OCI-LY3 (cell line): ENCODE data around the gene BUD13.

ENCODE experiments used
- H2AFZ ChIP-seq: fragments of 200-600, 300-600 bp; shearing (Covaris generic); 2 replicates; pipeline ENCODE4 v1.6.0; 2014; ENCODE audit warnings: antibody characterized with exemption, low read depth, low read length
- H3K27ac ChIP-seq: fragments of 200-600, 300-600 bp; sonication (generic); 2 replicates; pipeline ENCODE4 v1.5.1; 2014; ENCODE audit warnings: mild to moderate bottlenecking, low read length, moderate library complexity, mixed read lengths
- H3K27me3 ChIP-seq: fragments of 200-600, 300-600 bp; sonication (generic); 2 replicates; pipeline ENCODE4 v1.6.1; 2014; ENCODE audit warnings: low read depth, low read length, mixed read lengths
- H3K36me3 ChIP-seq: fragments of 200-600, 300-600 bp; sonication (generic); replicated peaks from 2 replicates; pipeline ENCODE3; 2014; ENCODE audit warnings: low read depth, low read length, mixed read lengths
- H3K4me1 ChIP-seq: fragments of 300-600, 200-600 bp; sonication (generic); 2 replicates; pipeline ENCODE4 v1.6.1; 2014; ENCODE audit warnings: low read length, mixed read lengths
- H3K4me2 ChIP-seq: fragments of 200-600, 300-600 bp; sonication (generic); 2 replicates; pipeline ENCODE4 v1.6.1; 2014; ENCODE audit warnings: low read length, mixed read lengths
- H3K4me3 ChIP-seq: fragments of 300-600, 200-600 bp; sonication (generic); 2 replicates; pipeline ENCODE4 v1.5.1; 2014; ENCODE audit warnings: antibody characterized with exemption, mild to moderate bottlenecking, low read length, moderate library complexity
- H3K79me2 ChIP-seq: fragments of 300-600, 200-600 bp; shearing (Covaris generic); 2 replicates; pipeline ENCODE4 v1.6.1; 2014; ENCODE audit warnings: mild to moderate bottlenecking, low read length, mixed read lengths
- H3K9ac ChIP-seq: fragments of 300-600, 200-600 bp; shearing (Covaris generic); 2 replicates; pipeline ENCODE4 v1.6.0; 2014; ENCODE audit warnings: mild to moderate bottlenecking, low read length, moderate library complexity
- H3K9me3 ChIP-seq: fragments of 200-600, 300-600 bp; shearing (Covaris generic); 2 replicates; pipeline ENCODE4 v1.6.1; 2014; ENCODE audit warnings: low read length, mixed read lengths; ENCODE audit not compliant: insufficient read depth
- H4K20me1 ChIP-seq: fragments of 200-600, 300-600 bp; sonication (generic); 2 replicates; pipeline ENCODE4 v1.6.1; 2016; ENCODE audit warnings: low read length, mixed read lengths; ENCODE audit not compliant: insufficient read depth
- EZH2phosphoT487 ChIP-seq: fragments of 200-600 bp; shearing (Covaris generic); IDR thresholded peaks from 2 replicates; pipeline ENCODE4 v1.6.1; 2018; ENCODE audit warnings: antibody characterized with exemption, mixed run types, low read depth
- TF ChIP-seq, protein P1 (sequence below): fragments of 200-600, 300-600 bp; sonication (generic); IDR thresholded peaks from 2 replicates; pipeline ENCODE4 v1.5.1; 2014; ENCODE audit warnings: antibody characterized with exemption, low read length, low read depth

BUD13 gene

DNA sequence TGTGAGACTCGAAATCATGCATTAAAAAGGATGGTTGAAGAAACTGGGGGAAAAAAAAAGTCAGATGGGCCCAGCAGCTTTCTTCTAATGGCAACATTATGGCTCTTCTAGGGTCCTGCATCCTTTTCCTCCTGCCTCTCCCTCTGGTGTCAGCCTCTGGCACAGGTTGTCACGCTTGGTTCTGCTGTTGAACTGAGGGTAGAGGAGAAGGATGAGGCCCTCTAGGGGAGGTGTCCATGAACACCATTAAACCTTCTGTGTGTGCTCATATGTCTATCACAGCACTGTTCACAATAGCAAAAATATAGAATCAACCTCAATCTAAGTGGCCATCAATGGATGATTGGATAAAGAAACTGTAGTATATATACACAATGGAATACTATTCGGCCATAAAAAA is 36.0 kb downstream of the BUD13 start:
- H4K20me1 ChIP-seq = no peaks in the 10 kb centered on the region

DNA sequence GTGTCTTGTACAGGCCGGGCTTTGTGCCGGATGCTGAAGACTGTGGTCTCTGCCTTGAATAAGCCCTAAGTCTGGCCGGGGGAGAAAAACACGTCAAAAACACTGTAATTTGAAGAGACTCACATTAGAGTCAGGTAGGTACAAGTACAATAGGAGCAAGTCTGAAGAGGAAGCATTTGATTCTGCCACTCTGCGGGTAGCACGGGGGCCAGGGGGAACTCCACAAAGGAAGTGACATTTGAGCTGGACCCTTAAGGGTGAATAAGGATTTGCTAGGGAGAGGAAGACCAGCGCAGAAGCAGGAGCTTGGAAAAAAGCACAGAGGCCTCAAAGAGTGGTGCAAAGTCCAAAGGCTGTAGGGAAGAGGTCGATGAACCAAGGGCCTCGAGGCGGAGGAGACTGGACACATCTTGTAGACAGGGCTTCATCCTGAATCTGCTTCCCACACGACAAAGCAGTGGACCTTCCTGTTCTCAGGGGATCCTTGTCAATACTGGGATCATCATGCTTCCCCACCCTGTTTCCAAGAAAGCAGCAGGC is 38.7 kb downstream of the BUD13 start:
- Histone ChIP-seq H3K9ac (no peak overlapping the region), H3K27ac (no peak overlapping the region), H3K4me3 (no peak overlapping the region), H3K27me3 (no peaks in the 10 kb centered on the region), H2AFZ (no peak overlapping the region), H4K20me1 (no peaks in the 10 kb centered on the region), H3K9me3 (no peaks in the 10 kb centered on the region), H3K36me3 (no peaks in the 10 kb centered on the region), H3K4me2 (no peak overlapping the region), H3K79me2 (no peaks in the 10 kb centered on the region), H3K4me1 (peaks cover 15% of the 10 kb centered on the region)
- no peak for TF ChIP-seq EZH2phosphoT487
- TF ChIP-seq, protein P1, sequence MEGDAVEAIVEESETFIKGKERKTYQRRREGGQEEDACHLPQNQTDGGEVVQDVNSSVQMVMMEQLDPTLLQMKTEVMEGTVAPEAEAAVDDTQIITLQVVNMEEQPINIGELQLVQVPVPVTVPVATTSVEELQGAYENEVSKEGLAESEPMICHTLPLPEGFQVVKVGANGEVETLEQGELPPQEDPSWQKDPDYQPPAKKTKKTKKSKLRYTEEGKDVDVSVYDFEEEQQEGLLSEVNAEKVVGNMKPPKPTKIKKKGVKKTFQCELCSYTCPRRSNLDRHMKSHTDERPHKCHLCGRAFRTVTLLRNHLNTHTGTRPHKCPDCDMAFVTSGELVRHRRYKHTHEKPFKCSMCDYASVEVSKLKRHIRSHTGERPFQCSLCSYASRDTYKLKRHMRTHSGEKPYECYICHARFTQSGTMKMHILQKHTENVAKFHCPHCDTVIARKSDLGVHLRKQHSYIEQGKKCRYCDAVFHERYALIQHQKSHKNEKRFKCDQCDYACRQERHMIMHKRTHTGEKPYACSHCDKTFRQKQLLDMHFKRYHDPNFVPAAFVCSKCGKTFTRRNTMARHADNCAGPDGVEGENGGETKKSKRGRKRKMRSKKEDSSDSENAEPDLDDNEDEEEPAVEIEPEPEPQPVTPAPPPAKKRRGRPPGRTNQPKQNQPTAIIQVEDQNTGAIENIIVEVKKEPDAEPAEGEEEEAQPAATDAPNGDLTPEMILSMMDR = no peak

More for the DNA sequence above, 36.0 kb downstream of the BUD13 start:
- no peaks in the 10 kb centered on the region for H3K27me3 ChIP-seq
- no peaks in the 10 kb centered on the region for H3K79me2 ChIP-seq
- no peak overlapping the region for H3K9ac ChIP-seq
- H2AFZ ChIP-seq = no peak overlapping the region
- TF ChIP-seq EZH2phosphoT487 = no peak
- TF ChIP-seq, protein P1 = no peak
- H3K4me1 ChIP-seq = peaks cover 15% of the 10 kb centered on the region
- no peak overlapping the region for H3K4me3 ChIP-seq
- no peak overlapping the region for H3K27ac ChIP-seq
- H3K4me2 ChIP-seq = no peak overlapping the region
- H3K9me3 ChIP-seq = no peaks in the 10 kb centered on the region
- no peaks in the 10 kb centered on the region for H3K36me3 ChIP-seq

DNA sequence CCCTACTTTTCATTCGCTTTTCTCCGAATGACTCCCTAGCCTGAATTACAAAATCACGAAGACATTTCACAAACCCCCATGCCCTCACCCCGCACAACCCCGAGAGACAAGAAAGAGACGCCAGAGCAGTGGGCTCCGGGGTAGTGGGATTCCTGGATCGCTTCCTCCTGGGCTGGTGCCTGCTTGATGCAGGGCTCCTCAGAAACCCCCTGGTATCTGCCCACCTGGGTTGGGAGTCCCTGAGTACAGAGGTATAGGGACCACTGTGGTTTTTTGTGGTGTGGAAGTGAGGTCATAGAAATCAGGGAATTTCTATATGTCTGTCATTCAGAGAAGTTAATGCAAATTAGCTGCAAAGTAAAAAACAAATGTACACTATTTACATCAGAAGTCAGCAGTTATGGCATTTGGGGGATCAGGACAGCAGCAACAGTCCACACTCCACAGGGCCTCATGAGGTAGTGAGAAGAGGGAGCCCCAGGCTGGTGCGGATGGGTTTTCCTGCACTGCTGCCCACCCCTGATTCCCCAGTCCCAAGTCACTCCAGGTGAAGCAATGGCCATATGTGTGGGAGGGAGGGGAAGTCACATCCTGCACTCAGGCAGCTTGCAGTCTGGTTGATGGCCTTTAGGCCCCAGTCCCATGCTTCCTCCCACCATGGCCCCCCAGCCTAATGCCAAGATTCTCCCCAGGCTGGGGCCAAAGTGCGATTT is 39.6 kb downstream of the BUD13 start:
- no peak overlapping the region for H3K9ac ChIP-seq
- no peak overlapping the region; the same call in 1 of the 2 replicates for H2AFZ ChIP-seq
- peaks cover 15% of the 10 kb centered on the region for H3K4me1 ChIP-seq
- peak overlapping the region; percentile 37; the same call in 1 of the 2 replicates for H3K4me2 ChIP-seq
- H4K20me1 ChIP-seq = no peaks in the 10 kb centered on the region
- TF ChIP-seq, protein P1 = no peak
- TF ChIP-seq EZH2phosphoT487 = no peak
- no peak overlapping the region for H3K4me3 ChIP-seq
- H3K36me3 ChIP-seq = no peaks in the 10 kb centered on the region
- no peaks in the 10 kb centered on the region for H3K27me3 ChIP-seq
- no peak overlapping the region for H3K27ac ChIP-seq
- no peaks in the 10 kb centered on the region for H3K79me2 ChIP-seq
- H3K9me3 ChIP-seq = no peaks in the 10 kb centered on the region

DNA sequence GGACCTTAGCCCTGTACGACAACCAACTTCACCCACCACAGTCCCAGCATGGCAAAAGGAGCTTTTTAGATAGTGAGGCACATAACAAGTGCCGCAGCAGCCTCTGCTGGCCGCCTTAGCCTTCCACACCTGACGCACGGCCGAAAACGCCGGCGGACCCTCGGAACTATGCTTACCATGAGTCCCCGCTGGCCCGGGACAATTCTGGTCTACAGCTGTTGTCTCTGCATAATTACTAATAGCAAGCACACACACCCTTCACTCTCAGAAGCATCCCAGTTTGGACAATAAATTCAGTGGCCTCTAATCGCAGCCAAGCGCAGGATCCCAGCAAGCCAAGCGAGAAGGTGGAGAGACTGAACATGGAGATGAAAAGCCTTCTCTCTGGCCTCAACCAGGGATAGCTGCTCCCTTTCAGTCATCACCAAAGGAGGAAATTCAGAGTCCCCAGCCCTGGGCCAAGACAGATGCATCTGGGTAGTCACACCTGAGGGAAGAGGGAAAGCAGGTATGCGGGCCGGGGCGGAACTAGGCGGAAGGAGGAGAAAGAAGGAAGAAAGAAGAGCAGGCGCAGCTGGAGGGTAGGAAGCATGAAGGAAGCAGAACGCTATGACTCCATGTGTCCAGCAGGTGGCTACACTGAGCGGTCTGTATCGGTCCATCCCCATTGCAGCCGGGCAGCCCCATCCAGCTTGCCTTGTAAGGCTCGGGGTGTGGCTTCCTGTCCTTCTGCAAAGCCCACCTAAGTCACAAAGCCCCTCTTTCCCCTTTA is 40.3 kb downstream of the BUD13 start:
- Histone ChIP-seq H3K27ac (no peak overlapping the region), H3K4me3 (no peak overlapping the region), H3K9me3 (no peaks in the 10 kb centered on the region), H3K4me1 (peaks cover 15% of the 10 kb centered on the region), H2AFZ (no peak overlapping the region; the same call in 1 of the 2 replicates), H3K79me2 (no peaks in the 10 kb centered on the region), H3K4me2 (peak overlapping the region; percentile 39; the same call in 1 of the 2 replicates), H3K9ac (no peak overlapping the region), H3K36me3 (no peaks in the 10 kb centered on the region), H3K27me3 (no peaks in the 10 kb centered on the region), H4K20me1 (no peaks in the 10 kb centered on the region)
- TF ChIP-seq EZH2phosphoT487 = no peak
- TF ChIP-seq, protein P1 = peak; percentile 67
